ENCODE data around the gene CTNND2.

Gene CTNND2

GRCh38 chr5:11520241-11520930 lies 383.9 kb downstream of the CTNND2 start:
- DNase-seq (ENCODE audit: low spot score), result no peak

- DNase-seq (ENCODE audit: low spot score), result no peak
These were observed 385.0 kb downstream of the CTNND2 start for GRCh38 chr5:11519236-11519635.

GRCh38 chr5:11518676-11519075 lies 385.6 kb downstream of the CTNND2 start:
- DNase-seq (ENCODE audit: low spot score), result no peak

- no peak for DNase-seq (ENCODE audit: low spot score)
These were observed 389.4 kb downstream of the CTNND2 start for GRCh38 chr5:11514705-11515432.

GRCh38 chr5:11511878-11512277 lies 392.4 kb downstream of the CTNND2 start:
- no peak for DNase-seq (ENCODE audit: low spot score)

- no peak for DNase-seq (ENCODE audit: low spot score)
These were observed 393.4 kb downstream of the CTNND2 start for GRCh38 chr5:11510889-11511288.

- no peak for DNase-seq (ENCODE audit: low spot score)
These were observed 394.5 kb downstream of the CTNND2 start for GRCh38 chr5:11509793-11510192.

- DNase-seq (ENCODE audit: low spot score), result no peak
These were observed 396.9 kb downstream of the CTNND2 start for GRCh38 chr5:11507156-11507910.

- DNase-seq (ENCODE audit: low spot score), result no peak
These were observed 399.4 kb downstream of the CTNND2 start for GRCh38 chr5:11504886-11505193.

GRCh38 chr5:11504065-11504885 lies 400.0 kb downstream of the CTNND2 start:
- no peak for DNase-seq (ENCODE audit: low spot score)

GRCh38 chr5:11502783-11503182 lies 401.5 kb downstream of the CTNND2 start:
- no peak for DNase-seq (ENCODE audit: low spot score)

GRCh38 chr5:11497651-11498050 lies 406.6 kb downstream of the CTNND2 start:
- DNase-seq (ENCODE audit: low spot score), result no peak

- DNase-seq (ENCODE audit: low spot score), result no peak
These were observed 408.0 kb downstream of the CTNND2 start for GRCh38 chr5:11496137-11496719.

- DNase-seq (ENCODE audit: low spot score), result no peak
These were observed 409.9 kb downstream of the CTNND2 start for GRCh38 chr5:11494340-11494739.

GRCh38 chr5:11491404-11492075 lies 412.7 kb downstream of the CTNND2 start:
- DNase-seq (ENCODE audit: low spot score), result no peak

- no peak for DNase-seq (ENCODE audit: low spot score)
These were observed 420.6 kb downstream of the CTNND2 start for GRCh38 chr5:11483630-11484029.

- DNase-seq (ENCODE audit: low spot score), result no peak
These were observed 422.2 kb downstream of the CTNND2 start for GRCh38 chr5:11482011-11482410.

- no peak for DNase-seq (ENCODE audit: low spot score)
These were observed 426.5 kb downstream of the CTNND2 start for GRCh38 chr5:11477786-11478185.

- no peak for DNase-seq (ENCODE audit: low spot score)
These were observed 427.4 kb downstream of the CTNND2 start for GRCh38 chr5:11476866-11477265.

- DNase-seq (ENCODE audit: low spot score), result no peak
These were observed 435.8 kb downstream of the CTNND2 start for GRCh38 chr5:11468334-11469039.

GRCh38 chr5:11467588-11467987 lies 436.7 kb downstream of the CTNND2 start:
- DNase-seq (ENCODE audit: low spot score), result no peak
